Neutrophil (primary cell): Measurements from ENCODE around the gene MTRR.

Experiments
- H3K27ac ChIP-seq: fragments of 200-600 bp; sonication (generic); 2 replicates; pipeline ENCODE4 v1.5.1; 2016; ENCODE audit warnings: mild to moderate bottlenecking, moderate library complexity
- H3K27me3 ChIP-seq: fragments of 200-600 bp; sonication (generic); 2 replicates; pipeline ENCODE4 v1.6.0; 2016; ENCODE audit warnings: mild to moderate bottlenecking
- H3K36me3 ChIP-seq: fragments of 200-600 bp; sonication (generic); 2 replicates; pipeline ENCODE4 v1.5.1; 2017
- H3K4me1 ChIP-seq, 2 experiments: fragments of 200-600 bp in 1 of 2; sonication (generic) in 1 of 2; 1 replicate in 1 of 2; 2 replicates in 1 of 2; pipeline versions ENCODE4 v1.5.1 to v1.6.1; 2013 to 2016; ENCODE audit warnings: low read depth in 1 of 2, low read length in 1 of 2, mild to moderate bottlenecking in 1 of 2, moderate library complexity in 1 of 2; ENCODE audit not compliant: control insufficient read depth in 1 of 2, insufficient read depth in 1 of 2
- H3K4me3 ChIP-seq, 2 experiments: fragments of 200-600 bp in 1 of 2; sonication (generic) in 1 of 2; 1 replicate in 1 of 2; 2 replicates in 1 of 2; pipeline ENCODE4 v1.5.1; 2013 to 2016; ENCODE audit warnings: low read depth in 1 of 2, low read length in 1 of 2, mild to moderate bottlenecking in 1 of 2, moderate library complexity in 1 of 2
- H3K9me3 ChIP-seq: fragments of 200-600 bp; sonication (generic); 2 replicates; pipeline ENCODE4 v1.5.1; 2016
- CTCF ChIP-seq: fragments of 200-600 bp; sonication (generic); IDR thresholded peaks from 2 replicates; pipeline ENCODE4 v1.5.1; 2016; ENCODE audit warnings: antibody characterized with exemption

MTRR gene

DNA sequence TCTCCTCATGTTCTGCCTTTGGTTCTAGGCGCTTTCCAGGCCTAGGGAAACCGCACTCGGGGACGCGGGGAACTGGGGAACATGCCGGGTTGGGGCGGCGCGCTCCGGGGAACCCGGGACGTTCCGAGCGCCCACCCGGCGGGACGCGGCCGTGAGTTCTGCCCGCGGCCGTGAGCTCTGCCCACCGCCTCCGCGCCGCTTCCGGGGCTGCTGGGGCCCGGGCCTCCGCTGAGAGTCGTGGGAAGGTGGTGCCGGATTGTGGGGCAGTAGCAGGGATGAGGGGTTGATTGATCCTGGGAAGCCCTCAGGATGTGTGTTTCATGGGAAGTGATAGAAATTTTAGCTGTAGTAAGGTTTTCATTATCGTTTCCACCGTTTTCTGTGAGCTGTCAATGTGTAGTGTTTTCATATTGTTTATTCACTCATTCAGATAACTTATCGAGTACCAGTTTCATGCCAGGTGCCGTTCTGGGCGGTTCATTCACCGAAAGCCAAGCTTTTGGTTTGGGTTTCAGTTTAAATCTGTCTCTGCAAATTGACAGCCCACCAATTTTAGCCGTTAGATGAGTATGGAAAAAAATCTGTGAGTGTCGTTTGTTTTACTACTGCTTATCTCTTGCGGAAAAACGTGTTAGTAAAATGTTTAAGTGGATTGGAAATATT, 657 bp downstream of the MTRR start:
- no peaks in the 10 kb centered on the region for H3K36me3 ChIP-seq
- H3K4me3 ChIP-seq, result peak overlapping the region; percentile 66 to 88
- H3K9me3 ChIP-seq, result no peaks in the 10 kb centered on the region
- no peak for TF ChIP-seq CTCF
- H3K4me1 ChIP-seq, result peaks cover 13 to 14% of the 10 kb centered on the region in 2 experiments
- no peaks in the 10 kb centered on the region for H3K27me3 ChIP-seq
- peak overlapping the region; percentile 42 for H3K27ac ChIP-seq

DNA sequence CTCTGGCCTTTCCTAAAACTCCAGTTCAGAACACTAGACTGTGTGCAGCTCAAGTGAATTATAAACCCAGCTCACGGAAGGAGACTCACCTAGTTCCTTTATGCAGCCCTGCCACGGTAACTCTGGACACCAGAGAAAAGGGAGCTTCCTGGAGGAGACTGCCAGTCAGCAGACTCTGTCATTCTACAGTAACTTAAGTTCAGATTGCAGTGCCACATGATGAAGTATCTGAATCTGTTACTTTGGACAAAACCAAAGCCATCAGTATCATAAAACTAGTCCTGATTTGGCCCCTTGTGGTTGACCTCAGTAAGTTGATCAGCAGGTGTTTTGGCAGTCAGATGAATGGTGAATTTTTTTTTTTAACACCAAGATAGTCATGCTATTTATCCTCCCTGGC, 2.7 kb downstream of the MTRR start:
- TF ChIP-seq CTCF, result no peak
- H3K27me3 ChIP-seq, result no peaks in the 10 kb centered on the region
- no peak overlapping the region for H3K4me3 ChIP-seq
- H3K27ac ChIP-seq, result no peak overlapping the region
- peaks cover 13% of the 10 kb centered on the region for H3K36me3 ChIP-seq
- no peaks in the 10 kb centered on the region for H3K9me3 ChIP-seq
- H3K4me1 ChIP-seq, result peaks cover 13 to 14% of the 10 kb centered on the region in 2 experiments

DNA sequence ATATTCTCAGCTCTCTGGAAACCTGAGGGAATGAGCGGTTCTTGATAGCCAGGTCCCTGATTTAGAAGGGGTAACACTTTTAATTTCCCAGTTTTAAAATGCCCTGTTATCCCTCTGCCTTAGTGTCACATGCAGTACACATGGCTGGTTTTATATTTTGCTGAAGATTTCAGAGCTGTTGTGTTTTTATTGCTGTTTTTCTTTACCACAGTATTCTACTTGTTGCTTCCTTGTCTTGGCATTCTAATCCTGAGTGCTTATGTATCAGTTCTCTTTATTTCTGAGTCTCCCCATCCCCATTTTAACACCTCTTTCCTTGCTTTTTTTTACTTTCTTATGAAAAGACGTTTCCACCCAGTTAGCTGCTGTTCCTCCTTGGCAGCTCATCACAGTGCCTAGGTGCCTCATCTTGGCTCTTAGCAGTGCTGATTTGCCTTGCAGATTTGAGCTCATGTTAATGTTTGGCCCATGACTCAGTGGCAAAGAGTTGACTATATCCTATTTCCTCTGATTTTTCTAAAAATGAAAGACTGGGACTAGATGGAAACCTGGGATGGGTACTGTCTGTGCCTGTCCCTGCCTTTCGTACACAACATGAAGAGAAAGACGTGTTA, 3.7 kb downstream of the MTRR start:
- peaks cover 16% of the 10 kb centered on the region for H3K36me3 ChIP-seq
- peaks cover 13 to 14% of the 10 kb centered on the region in 2 experiments for H3K4me1 ChIP-seq

DNA sequence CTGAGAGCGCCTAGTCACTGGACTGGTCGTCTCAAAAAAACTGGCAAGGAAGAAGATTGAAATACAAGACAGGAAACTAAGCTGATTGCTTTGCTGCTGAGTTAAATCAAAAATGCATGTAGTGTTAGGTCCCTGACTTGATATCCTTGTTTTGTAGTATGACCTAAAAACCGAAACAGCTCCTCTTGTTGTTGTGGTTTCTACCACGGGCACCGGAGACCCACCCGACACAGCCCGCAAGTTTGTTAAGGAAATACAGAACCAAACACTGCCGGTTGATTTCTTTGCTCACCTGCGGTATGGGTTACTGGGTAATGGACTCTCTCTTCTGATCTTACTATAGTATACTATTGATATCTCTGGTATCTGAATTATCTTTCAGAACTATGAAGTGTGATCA, 4.3 kb downstream of the MTRR start:
- Histone ChIP-seq H3K4me1 (peaks cover 13 to 15% of the 10 kb centered on the region in 2 experiments), H3K4me3 (no peak overlapping the region), H3K27ac (no peak overlapping the region), H3K9me3 (no peaks in the 10 kb centered on the region), H3K27me3 (no peaks in the 10 kb centered on the region), H3K36me3 (peaks cover 16% of the 10 kb centered on the region)
- TF ChIP-seq CTCF, result no peak

More for the DNA sequence above, 3.7 kb downstream of the MTRR start:
- Histone ChIP-seq H3K27me3 (no peaks in the 10 kb centered on the region), H3K9me3 (no peaks in the 10 kb centered on the region), H3K4me3 (no peak overlapping the region), H3K27ac (no peak overlapping the region)
- TF ChIP-seq CTCF, result no peak

DNA sequence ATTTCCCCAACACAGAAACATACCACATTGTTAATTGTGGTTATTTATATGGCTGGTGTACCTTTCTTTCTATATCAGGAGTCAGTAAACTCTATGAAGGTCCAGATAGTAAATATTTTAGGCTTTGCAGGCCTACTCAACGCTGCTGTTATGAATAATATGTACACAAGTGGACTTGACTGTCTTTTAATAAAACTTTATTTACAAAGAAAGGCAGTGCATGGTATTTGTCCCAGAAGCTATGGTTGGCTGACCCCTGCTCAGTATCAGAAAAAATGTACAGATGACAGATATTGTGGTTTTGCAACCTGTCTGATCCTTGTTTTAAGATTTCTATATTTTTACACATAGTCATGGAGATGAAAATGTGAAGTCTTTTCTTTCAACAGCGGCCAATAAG, 5.7 kb downstream of the MTRR start:
- TF ChIP-seq CTCF, result no peak
- Histone ChIP-seq H3K36me3 (peaks cover 16% of the 10 kb centered on the region), H3K9me3 (no peaks in the 10 kb centered on the region), H3K4me1 (peaks cover 20 to 23% of the 10 kb centered on the region in 2 experiments), H3K27ac (no peak overlapping the region), H3K4me3 (no peak overlapping the region), H3K27me3 (no peaks in the 10 kb centered on the region)
